ENCODE measurements around the gene C20orf173.
"Not testable (repeated sequence)": the region's sequence is repeated elsewhere in the genome, so short reads cannot be mapped to it uniquely, and the experiment has no call there.

The C20orf173 gene

DNA sequence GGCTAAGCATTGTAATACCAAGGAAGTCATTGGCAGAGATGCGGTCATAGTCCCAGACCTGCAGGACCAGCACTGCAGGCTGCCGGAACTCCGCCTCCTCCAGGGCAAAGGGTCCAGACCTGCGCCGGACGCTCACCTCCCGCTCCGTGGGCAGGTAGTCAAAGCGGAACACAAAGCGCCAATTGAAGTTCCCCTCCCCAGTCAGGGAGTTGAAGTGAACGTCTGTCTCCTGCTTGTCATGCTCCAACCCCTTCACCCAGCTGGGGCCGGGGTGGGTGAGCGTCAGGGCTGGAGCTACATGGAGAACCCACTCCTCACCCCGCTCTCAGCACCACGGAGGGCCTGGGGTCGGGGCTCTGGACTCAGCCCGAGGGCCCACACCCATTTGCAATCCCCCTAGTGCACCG is 30.7 kb upstream of the C20orf173 start:
- DNase-seq (ENCODE audit: low read depth): no peak
- H3K4me3 ChIP-seq (ENCODE audit: control insufficient read depth, low read depth, low read length): no peak overlapping the region
- TF ChIP-seq, protein P1, sequence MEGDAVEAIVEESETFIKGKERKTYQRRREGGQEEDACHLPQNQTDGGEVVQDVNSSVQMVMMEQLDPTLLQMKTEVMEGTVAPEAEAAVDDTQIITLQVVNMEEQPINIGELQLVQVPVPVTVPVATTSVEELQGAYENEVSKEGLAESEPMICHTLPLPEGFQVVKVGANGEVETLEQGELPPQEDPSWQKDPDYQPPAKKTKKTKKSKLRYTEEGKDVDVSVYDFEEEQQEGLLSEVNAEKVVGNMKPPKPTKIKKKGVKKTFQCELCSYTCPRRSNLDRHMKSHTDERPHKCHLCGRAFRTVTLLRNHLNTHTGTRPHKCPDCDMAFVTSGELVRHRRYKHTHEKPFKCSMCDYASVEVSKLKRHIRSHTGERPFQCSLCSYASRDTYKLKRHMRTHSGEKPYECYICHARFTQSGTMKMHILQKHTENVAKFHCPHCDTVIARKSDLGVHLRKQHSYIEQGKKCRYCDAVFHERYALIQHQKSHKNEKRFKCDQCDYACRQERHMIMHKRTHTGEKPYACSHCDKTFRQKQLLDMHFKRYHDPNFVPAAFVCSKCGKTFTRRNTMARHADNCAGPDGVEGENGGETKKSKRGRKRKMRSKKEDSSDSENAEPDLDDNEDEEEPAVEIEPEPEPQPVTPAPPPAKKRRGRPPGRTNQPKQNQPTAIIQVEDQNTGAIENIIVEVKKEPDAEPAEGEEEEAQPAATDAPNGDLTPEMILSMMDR (IDR thresholded peaks at IDR 0.05; ENCODE audit: control insufficient read depth, insufficient read depth, low read depth, low read length, missing control alignments): no peak

DNA sequence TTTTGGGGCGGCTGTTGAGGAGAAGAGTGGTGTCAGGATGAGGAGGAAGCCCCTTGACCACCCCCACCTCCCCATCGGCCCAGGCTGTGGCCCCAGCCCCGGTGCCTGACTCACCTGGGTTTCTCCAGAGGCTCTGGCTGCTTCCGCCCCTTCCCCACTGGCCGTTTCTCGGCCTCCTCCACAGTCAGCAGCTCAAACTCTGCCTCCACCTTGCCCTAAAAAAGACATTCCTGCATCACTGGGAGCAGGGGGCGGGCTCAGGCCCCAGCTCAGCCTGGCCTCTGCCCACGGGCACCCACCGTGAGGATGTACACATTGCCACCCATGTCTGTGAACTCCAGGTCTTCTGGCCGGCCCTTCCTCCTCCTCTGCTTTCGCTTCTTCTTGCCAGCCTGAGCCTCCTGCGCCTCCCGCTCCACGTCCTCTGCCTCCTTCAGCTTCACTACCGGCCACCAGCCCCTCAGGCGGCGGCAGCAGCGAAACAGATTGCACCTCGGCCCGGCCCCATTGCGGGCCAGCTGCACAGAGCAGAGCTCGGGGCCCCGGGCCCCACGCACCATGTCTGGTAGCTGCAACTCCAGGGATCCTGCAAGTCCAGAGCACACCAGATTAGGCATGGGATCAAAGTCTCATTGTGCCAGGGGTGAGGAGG is 29.7 kb upstream of the C20orf173 start:
- H3K4me3 ChIP-seq (ENCODE audit: control insufficient read depth, low read depth, low read length): no peak overlapping the region
- TF ChIP-seq, protein P1 (IDR thresholded peaks at IDR 0.05; ENCODE audit: control insufficient read depth, insufficient read depth, low read depth, low read length, missing control alignments): no peak
- DNase-seq (ENCODE audit: low read depth): no peak

DNA sequence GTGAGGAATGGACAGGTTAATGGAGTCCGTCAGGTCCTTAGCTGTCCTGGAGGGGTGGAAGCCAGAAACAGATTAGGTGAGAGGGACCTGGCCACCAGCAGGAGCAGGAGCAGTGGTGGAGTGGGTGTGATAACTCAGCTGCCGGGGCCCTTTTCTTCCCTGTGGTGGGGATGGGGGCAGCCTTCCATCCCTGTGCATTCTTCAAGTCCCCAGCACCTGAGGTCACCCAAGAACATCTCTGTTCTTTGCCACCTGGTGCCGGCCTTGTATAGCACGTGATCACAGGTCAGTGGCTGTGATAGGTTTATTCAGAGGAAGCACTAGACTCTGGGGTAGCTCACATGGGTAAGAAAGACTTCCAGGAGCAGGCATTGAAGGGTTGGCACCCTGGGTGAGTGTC is 29.0 kb upstream of the C20orf173 start:
- DNase-seq (ENCODE audit: low read depth): no peak
- no peak overlapping the region for H3K4me3 ChIP-seq (ENCODE audit: control insufficient read depth, low read depth, low read length)
- TF ChIP-seq, protein P1 (IDR thresholded peaks at IDR 0.05; ENCODE audit: control insufficient read depth, insufficient read depth, low read depth, low read length, missing control alignments): no peak

DNA sequence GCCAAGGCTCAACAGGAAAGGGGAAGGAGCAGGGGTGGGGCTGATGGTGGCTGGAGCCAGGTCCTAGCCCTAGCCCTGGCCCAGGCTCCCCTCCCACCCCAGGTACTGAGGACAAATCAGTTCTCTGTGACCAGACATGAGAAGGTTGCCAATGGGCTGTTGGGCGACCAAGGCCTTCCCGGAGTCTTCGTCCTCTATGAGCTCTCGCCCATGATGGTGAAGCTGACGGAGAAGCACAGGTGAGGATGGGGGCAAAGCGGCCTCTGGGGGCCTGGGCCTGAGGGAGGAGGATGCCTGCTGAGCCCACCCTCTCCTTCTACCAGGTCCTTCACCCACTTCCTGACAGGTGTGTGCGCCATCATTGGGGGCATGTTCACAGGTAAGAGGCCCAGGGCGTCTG is 27.4 kb upstream of the C20orf173 start:
- DNase-seq (ENCODE audit: low read depth): no peak
- no peak overlapping the region for H3K4me3 ChIP-seq (ENCODE audit: control insufficient read depth, low read depth, low read length)
- TF ChIP-seq, protein P1 (IDR thresholded peaks at IDR 0.05; ENCODE audit: control insufficient read depth, insufficient read depth, low read depth, low read length, missing control alignments): no peak

DNA sequence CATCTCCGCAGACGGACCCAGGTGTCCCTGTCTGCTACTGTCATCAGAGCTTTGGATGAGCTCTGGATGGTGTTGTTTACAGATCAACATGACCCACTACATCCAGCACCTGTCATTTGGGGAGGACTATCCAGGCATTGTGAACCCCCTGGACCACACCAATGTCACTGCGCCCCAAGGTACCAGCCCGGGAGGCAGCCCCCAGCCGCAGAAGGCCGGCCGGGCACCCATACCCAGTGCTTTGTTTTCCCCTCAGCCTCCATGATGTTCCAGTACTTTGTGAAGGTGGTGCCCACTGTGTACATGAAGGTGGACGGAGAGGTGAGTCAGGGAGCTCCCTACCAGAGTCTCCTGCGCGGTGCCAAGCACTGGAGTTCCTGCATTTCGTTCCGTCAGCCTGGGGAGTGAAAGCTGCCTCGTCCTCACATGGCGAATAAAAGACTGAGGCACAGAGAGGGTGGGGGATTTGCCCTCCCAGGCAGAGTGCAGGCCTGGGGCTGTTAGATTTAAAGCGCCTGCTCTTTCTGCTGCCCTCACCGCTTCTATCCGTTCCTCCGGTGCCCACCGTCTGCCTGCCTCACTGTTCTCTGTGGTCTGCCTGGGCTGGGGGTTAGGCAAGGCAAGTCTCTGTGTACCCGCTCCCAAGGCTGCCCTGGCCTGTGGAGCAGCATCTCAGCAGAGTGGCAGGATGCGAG is 26.6 kb upstream of the C20orf173 start:
- DNase-seq (ENCODE audit: low read depth): no peak
- TF ChIP-seq, protein P1 (IDR thresholded peaks at IDR 0.05; ENCODE audit: control insufficient read depth, insufficient read depth, low read depth, low read length, missing control alignments): no peak

DNA sequence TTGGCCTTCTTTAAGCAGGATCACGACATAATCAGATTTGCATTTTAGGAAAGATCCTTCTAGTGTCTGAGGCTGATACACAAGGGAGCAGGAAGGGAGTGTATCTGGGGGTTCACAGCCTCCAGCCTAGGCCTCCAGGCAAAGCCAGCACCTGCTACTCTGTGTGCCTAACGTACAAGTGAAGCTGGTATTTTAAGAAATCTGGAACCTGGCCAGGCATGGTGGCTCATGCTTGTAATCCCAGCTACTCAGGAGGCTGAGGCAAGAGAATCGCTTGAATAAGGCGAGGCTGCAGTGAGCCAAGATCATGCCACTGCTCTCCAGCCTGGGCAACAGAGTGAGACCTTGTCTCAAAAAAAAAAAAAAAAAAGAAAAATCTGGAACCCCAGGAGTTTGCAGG is 26.0 kb upstream of the C20orf173 start:
- DNase-seq (ENCODE audit: low read depth); H3K4me3 ChIP-seq (ENCODE audit: control insufficient read depth, low read depth, low read length): not testable (repeated sequence)

More for the DNA sequence above, 26.6 kb upstream of the C20orf173 start:
- no peak overlapping the region for H3K4me3 ChIP-seq (ENCODE audit: control insufficient read depth, low read depth, low read length)

DNA sequence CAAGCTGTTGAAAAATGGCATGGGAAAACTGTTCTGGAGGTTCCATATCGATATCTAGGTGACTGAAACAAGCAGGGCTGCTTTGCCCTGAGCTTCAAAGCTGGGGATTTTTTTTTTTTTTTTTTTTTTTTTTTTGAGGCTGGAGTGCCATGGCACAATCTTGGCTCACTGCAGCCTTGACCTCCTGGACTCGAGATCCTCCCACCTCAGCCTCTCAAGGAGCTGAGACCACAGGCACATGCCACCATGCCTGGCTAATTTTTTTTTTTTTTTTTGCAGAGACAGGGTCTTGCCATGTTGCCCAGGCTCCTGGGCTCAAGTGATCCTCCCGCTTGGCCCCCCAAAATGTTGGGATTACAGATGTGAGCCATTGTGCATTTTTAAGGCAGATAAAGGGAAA is 23.5 kb upstream of the C20orf173 start:
- H3K4me3 ChIP-seq (ENCODE audit: control insufficient read depth, low read depth, low read length): no peak overlapping the region
- TF ChIP-seq, protein P1 (IDR thresholded peaks at IDR 0.05; ENCODE audit: control insufficient read depth, insufficient read depth, low read depth, low read length, missing control alignments): no peak
- DNase-seq (ENCODE audit: low read depth): no peak
